Transverse colon (tissue), 4 donors: ENCODE data around the gene IRX1. TPM values are rescaled to one million over a fixed set of nuclear protein-coding genes. Genes with fewer than 3 reads are reported as not detected.

Source experiments
- DNase-seq: peaks from one replicate; pipeline ENCODE4 v3.0.0-alpha.2; 2019
- H3K27ac ChIP-seq, 4 donors: fragments of 200-600 bp; sonication (generic); 2 replicates each; pipeline ENCODE4 v1.5.1; 2016 to 2018; ENCODE audit warnings: inconsistent platforms in 4 of 4
- H3K27me3 ChIP-seq: fragments of 200-600 bp; sonication (generic); 2 replicates; pipeline ENCODE4 v1.5.1; 2017; ENCODE audit warnings: inconsistent platforms
- H3K36me3 ChIP-seq, 4 donors: fragments of 200-600 bp; sonication (generic); 2 replicates each; pipeline ENCODE4 v1.5.1; 2017 to 2019; ENCODE audit warnings: inconsistent platforms in 4 of 4
- H3K4me1 ChIP-seq, 4 donors: fragments of 200-600 bp; sonication (generic); 2 replicates each; pipeline ENCODE4 v1.5.1; 2017 to 2020; ENCODE audit warnings: inconsistent platforms in 4 of 4
- H3K4me3 ChIP-seq, 4 donors: fragments of 200-600 bp; sonication (generic); 1 replicate in 1 of 4; 2 replicates in 3 of 4; pipeline versions ENCODE4 v1.5.1 to v1.6.1; 2017 to 2019; ENCODE audit warnings: inconsistent platforms in 4 of 4
- H3K9me3 ChIP-seq, 2 donors: fragments of 200-600 bp; sonication (generic); 2 replicates each; pipeline ENCODE4 v1.5.1; 2017 to 2019; ENCODE audit warnings: inconsistent platforms in 2 of 2
- EP300 ChIP-seq: sonication (generic); formaldehyde crosslinking; IDR thresholded peaks from one replicate; pipeline ENCODE4 v1.6.1; 2017; ENCODE audit warnings: antibody characterized with exemption, low read depth
- POLR2A ChIP-seq: fragments of 450-650 bp; IDR thresholded peaks from one replicate; pipeline ENCODE4 v1.6.1; 2016; ENCODE audit warnings: antibody characterized with exemption, mild to moderate bottlenecking, moderate library complexity
- POLR2AphosphoS5 ChIP-seq, 3 donors: sonication (generic); formaldehyde crosslinking; IDR thresholded peaks; one replicate each; pipeline ENCODE4 v1.6.1; 2016; ENCODE audit warnings: antibody characterized with exemption in 3 of 3
- WGBS, 2 donors: methylation state at CpG; one replicate each; pipeline ENCODE4 v1.1.5; 2018; ENCODE audit warnings: low coverage in 1 of 2; 5-methylcytosine and 5-hydroxymethylcytosine counted together
- in situ Hi-C, 4 donors: fragments of 200-750 bp; cut with MboI; loops; one replicate each; pipeline versions ENCODE4 v1.15.0 to v1.15.1; 2017; ENCODE audit warnings: low sequenced_read_pairs in 3 of 4, low pct_ligation_motif_present in 1 of 4, low pct_unique_long_range_greater_than_20kb in 1 of 4
- intact Hi-C: fragments of 100-400 bp; cut with DNase I; formaldehyde crosslinking; loops from one replicate; pipeline ENCODE4 v1.15.1; 2023; ENCODE audit warnings: low total_unique reads
- total RNA-seq, 4 donors: library from RNA; depleted of rRNA; stranded (reverse); fragments of >200 nt; gene quantifications; one replicate each; pipeline ENCODE4 v1.1.0, GENCODE V29; 2016
- TF ChIP-seq, protein P1 (sequence below), 5 experiments: fragments of 200-600 bp in 3 of 5; fragments of 450-650 bp in 2 of 5; sonication (generic) in 3 of 5; IDR thresholded peaks; 1 replicate in 2 of 5; 2 replicates in 3 of 5; pipeline ENCODE4 v1.5.1; 2016 to 2017; ENCODE audit warnings: antibody characterized with exemption in 5 of 5, inconsistent platforms in 3 of 5, mild to moderate bottlenecking in 2 of 5, moderate library complexity in 1 of 5

Gene IRX1
- total RNA-seq, 4 donors from 2014 or later = not detected

- Histone ChIP-seq H3K4me3 (no peak overlapping the region), H3K27ac (no peak overlapping the region), H3K36me3 (no peaks in the 10 kb centered on the region), H3K9me3 (no peaks in the 10 kb centered on the region), H3K27me3 (peaks cover 98% of the 10 kb centered on the region), H3K4me1 (peaks cover 0 to 11% (median 5%) of the 10 kb centered on the region in 4 donors)
- intact Hi-C loops = no loop called here
- TF ChIP-seq, protein P1, sequence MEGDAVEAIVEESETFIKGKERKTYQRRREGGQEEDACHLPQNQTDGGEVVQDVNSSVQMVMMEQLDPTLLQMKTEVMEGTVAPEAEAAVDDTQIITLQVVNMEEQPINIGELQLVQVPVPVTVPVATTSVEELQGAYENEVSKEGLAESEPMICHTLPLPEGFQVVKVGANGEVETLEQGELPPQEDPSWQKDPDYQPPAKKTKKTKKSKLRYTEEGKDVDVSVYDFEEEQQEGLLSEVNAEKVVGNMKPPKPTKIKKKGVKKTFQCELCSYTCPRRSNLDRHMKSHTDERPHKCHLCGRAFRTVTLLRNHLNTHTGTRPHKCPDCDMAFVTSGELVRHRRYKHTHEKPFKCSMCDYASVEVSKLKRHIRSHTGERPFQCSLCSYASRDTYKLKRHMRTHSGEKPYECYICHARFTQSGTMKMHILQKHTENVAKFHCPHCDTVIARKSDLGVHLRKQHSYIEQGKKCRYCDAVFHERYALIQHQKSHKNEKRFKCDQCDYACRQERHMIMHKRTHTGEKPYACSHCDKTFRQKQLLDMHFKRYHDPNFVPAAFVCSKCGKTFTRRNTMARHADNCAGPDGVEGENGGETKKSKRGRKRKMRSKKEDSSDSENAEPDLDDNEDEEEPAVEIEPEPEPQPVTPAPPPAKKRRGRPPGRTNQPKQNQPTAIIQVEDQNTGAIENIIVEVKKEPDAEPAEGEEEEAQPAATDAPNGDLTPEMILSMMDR (IDR thresholded peaks at IDR 0.05) = no peak
- TF ChIP-seq POLR2A (no peak), POLR2AphosphoS5 (IDR thresholded peaks at IDR 0.05) (no peak), EP300 (no peak)
- 13 to 34% methylated on average over 6 to 7 of the region's 7 CpGs for WGBS, 2 donors
- in situ Hi-C loops = no loop called here
- DNase-seq = no peak
These were observed 1.2 kb downstream of the IRX1 start for GRCh38 chr5:3596857-3597166.

- peaks cover 0 to 14% (median 5%) of the 10 kb centered on the region in 4 donors for H3K4me1 ChIP-seq
- H3K9me3 ChIP-seq = no peaks in the 10 kb centered on the region
- no peak overlapping the region for H3K27ac ChIP-seq
- in situ Hi-C loops (no loop called here), intact Hi-C loops (no loop called here)
- DNase-seq = no peak
- no peak overlapping the region for H3K4me3 ChIP-seq
- TF ChIP-seq EP300 (no peak), POLR2A (no peak)
- TF ChIP-seq, protein P1 (IDR thresholded peaks at IDR 0.05) = no peak
- no peaks in the 10 kb centered on the region for H3K36me3 ChIP-seq
- 20 to 27% methylated on average over 9 to 41 of the region's 42 CpGs for WGBS, 2 donors
- peaks cover 98% of the 10 kb centered on the region for H3K27me3 ChIP-seq
These were observed 1.8 kb downstream of the IRX1 start for GRCh38 chr5:3597167-3598007.

DNA sequence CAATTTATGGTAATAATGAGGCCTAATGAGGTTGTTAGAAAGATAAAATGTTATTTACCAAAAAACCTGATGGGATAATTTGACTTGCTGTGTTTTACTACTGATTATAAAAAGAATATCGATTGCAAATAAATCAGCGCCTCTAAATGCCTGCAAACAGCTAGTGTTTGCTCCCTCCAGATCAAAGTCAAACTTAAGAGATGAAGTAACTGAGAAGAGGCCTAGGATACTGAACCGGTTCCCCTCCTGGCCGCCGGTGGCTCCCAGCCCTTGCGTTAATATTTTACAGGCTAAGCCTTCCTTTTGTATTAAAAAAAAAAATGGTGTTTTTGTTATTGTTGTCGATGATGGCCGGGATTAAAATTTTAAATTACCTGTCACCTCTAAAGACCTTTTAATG lies 2.6 kb downstream of the IRX1 start:
- DNase-seq = no peak
- peaks cover 0 to 15% (median 5%) of the 10 kb centered on the region in 4 donors for H3K4me1 ChIP-seq
- intact Hi-C loops (no loop called here), in situ Hi-C loops (no loop called here)
- peaks cover 98% of the 10 kb centered on the region for H3K27me3 ChIP-seq
- H3K4me3 ChIP-seq = no peak overlapping the region
- H3K36me3 ChIP-seq = no peaks in the 10 kb centered on the region
- H3K27ac ChIP-seq = no peak overlapping the region
- WGBS, 2 donors = 19% methylated on average over 6 to 8 of the region's 8 CpGs
- TF ChIP-seq EP300 = no peak
- H3K9me3 ChIP-seq = no peaks in the 10 kb centered on the region

DNA sequence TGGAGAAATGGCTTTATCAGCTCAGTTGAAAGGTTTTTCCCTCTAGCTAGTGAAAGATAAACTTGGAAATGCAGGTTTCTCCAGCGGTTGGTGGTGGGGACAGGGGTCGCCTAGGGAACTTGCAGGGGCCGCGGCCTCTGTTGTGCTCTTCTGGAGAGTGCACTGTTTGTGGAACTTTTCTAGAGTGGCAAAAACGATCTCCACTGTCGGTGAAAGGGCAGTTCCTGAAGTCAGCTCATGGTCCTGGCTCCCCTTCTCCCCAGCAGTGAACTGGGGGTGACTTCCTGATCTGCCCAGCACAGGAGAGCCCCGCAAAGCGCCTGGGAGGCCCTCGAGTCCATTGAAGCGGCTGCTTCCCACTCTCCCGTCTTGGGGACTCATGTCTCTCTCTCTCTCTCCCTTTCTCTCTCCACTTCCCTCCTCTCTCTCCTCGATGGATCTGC lies 3.2 kb downstream of the IRX1 start:
- DNase-seq = no peak
- Histone ChIP-seq H3K27ac (no peak overlapping the region), H3K9me3 (no peaks in the 10 kb centered on the region), H3K27me3 (peaks cover 98% of the 10 kb centered on the region), H3K4me3 (no peak overlapping the region), H3K36me3 (no peaks in the 10 kb centered on the region), H3K4me1 (peaks cover 0 to 15% (median 5%) of the 10 kb centered on the region in 4 donors)
- WGBS, 2 donors = 16% methylated on average over 12 of the region's 12 CpGs; no CpG with 5 or more reads in 1 of the 2 donors
- intact Hi-C loops (no loop called here), in situ Hi-C loops (no loop called here)
- TF ChIP-seq EP300 (no peak), POLR2A (no peak), POLR2AphosphoS5 (IDR thresholded peaks at IDR 0.05) (no peak)
- TF ChIP-seq, protein P1 (IDR thresholded peaks at IDR 0.05) = no peak
